COLO668 (cell line): Measurements from ENCODE around the gene THSD7B.

ENCODE experiments used
- DNase-seq: peaks from one replicate; lab custom pipeline; 2025; ENCODE audit not compliant: unreplicated experiment; lab: John Stamatoyannopoulos, UW

Gene THSD7B

DNA sequence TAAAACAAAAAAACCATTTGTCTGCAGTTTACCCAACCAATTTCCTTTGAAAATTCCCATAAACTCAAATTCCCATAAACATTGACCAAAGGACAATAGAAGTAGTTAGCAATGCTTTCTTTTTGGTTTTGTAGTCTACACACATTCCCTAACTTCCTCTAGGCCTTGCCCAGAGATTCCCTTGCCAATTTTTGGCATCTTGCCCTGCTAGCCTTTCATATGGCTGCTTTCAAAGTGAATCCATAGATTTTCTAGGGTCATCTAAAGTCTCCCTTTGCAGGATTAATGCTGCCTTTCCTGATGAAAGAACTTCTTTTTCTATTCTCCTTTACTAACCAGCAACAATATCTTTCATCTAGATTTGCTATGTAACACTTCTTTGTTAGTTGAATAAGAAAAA lies 33.4 kb downstream of the THSD7B start:
- no peak for DNase-seq

DNA sequence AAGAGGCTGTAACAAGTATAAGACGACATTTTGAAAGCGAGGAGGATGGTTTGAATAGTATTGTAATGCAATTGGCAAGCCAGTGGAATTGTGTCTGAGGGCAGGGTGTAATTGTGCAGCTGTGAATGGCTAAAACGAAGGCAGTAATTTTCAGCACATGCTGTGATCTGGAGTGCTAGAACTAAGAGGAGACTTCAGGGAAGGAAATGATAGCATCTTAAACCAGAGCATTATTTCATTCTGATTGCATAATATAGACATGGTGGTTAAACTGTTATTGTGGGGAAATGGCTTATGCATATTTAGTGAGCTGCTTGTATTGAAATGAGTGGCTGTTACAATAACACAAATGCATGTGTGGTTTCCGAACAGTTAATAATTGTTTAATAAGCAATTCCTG lies 36.3 kb downstream of the THSD7B start:
- no peak for DNase-seq

DNA sequence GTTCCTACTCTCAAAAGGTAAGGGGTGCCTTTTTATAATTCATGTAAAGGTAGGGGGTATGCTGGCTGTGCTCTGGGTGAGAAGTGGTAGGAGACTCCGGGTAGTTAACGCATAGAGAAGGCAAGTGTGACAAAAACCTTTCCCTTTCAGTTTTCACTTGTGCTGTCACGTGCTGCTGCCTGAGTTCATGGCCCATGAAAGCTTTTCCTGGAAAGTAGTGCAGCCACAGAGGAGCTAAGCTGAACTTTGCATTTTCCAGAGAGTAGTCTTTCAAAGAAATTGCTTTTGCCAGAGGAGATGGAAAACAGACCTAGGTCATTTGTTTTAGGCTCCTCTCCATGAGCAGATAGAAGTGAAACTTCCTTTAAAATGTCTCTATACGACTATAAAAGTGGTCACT lies 44.7 kb downstream of the THSD7B start:
- DNase-seq = no peak

DNA sequence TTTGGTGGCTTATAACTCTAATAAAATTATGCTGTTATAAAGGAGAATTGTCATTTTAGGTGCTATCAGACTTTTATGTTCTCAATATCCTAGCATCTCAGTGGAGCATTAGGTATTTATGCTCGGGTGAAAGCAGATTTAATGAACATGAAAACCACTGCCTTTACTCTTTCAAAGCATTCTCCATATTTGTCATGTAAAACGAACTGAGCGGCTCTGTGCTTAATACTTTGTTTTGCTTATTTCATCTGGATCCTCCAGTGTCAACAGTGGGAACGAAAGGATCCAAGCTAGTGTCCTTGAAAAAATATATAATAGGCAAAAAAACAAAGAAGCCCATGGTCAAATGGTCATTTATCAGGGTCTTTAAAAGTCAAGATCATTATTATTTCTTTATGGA lies 53.5 kb downstream of the THSD7B start:
- no peak for DNase-seq

DNA sequence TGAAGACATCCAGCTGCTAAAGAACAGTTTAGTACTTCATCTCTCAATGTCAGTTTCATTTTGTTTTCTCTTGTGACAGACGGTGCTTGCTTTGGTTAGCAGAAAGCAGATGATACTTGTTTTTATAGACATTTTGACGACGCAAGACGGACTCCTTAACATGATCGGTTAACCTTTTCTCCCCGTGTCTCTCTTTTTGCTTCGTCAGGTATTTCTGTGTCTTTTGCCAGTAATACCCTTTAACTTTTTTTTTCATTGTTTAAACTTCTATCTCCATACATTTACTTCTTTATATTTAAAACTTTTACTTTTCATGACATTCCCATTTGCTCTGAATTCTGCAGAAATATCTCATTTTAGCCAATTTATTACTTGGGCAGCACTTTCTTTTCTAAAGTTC lies 57.9 kb downstream of the THSD7B start:
- no peak for DNase-seq

DNA sequence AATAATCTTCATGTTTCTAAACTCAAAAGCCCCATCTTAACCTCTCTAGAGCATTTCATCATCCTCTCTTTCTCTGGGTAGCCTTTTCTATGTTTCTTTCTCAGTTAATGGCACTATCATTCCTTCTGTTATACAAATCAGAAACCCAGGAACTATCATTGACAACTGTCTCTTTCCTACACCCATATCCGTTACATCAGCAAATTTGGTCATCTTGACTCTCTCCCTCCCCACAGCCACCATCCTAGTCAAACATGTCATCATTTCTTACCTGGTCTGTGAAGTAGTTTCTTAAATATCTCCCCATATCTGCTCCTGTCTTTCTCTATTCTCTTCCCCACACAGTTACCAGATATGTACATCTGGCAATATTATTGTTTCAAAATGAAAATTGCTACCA lies 62.8 kb downstream of the THSD7B start:
- no peak for DNase-seq

DNA sequence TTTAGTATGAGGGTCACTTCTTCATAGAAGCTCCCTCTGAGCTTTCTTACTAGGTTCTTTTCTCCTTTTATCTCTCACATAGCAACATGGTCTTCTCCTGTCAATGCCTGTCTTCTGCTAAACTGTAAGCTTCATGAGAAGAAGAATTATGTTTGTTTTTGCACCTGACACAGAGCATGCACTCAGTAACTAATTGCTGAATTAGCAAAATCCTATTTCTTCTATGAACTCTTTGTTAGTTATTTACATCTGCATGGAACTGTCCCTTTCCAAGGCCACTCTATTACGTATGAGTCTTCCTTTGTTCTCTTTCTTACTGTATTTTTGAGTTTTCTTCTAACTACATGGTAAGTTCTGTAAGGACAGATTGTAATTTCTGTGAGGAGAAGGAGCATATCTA lies 63.4 kb downstream of the THSD7B start:
- no peak for DNase-seq

DNA sequence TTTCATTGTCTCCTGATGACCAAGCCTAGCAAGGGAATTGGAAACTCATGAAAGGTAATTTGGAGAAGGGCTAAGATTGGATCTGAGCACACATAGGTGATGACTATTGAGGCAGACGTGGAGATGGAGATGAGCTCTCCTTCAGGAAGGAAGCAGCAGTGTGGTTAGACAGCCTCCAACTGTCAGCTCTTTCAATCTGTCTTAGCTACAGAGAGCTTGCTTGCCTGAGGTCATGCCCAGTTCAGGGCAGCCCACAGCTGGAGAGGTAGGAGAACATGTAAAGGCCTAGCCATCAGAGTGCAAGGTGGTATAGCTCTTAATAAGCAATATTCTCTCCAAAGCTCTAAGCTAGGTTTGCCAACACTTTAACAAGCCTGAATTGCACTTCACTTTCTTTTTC lies 79.2 kb downstream of the THSD7B start:
- no peak for DNase-seq

DNA sequence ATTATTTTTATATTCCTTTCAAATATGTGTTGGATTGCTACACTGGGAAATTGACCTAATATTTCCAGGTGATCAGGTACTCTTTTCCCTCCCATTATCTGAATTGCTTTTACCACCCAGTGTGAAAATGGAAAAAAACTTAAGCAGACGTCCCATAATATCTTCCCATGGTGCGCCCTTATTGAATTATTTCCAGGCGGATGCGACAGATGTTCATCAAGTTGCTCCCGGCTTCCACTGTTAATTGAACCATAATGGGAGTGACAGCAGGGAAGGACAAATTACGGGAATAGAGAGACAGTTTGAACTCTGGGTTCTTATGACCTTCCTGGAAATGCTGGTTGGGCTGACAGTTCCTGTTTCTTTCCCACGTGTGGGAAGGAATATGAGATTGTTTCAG lies 93.3 kb downstream of the THSD7B start:
- DNase-seq = no peak

DNA sequence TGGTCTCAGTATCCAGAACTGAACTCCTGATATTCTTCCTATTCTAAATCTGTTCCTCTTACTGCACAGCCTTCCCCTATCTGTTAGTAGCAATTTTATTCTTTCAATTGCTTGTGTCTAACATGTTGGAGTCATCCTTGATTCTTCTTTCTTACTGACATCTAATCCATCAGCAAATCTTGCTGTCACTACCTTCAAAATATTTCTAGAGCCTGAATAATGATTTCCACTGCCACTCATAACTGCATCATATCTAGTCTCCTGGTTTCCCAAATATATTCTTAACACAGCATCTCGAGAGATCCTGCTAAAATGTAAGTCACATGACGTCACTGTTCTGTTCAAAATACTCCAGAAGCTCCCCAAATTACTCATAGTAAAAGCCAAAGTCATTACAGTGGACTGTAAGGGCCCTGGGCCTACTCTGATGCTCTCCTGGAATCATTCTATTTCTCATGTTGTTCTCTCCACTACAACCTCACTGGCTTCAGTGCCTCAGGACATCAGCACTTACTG lies 95.2 kb downstream of the THSD7B start:
- no peak for DNase-seq

DNA sequence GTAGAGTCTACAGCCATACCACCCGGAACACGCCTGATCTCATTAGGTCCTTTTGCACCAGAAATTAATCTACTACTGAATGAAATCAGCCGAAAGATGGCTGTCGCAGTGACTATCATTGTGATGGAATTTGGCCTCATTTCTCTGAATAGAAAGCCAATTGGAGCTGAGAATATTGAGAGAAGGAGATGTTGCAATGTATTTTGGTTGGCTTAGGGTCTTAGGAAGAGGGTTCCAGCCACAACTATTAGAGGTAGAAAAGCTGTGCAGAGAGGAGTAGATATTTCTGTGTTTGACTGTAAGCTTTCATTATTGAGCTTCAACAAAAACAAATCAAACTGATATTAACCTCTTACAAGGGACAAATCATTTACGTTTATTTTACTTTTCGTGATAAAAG lies 98.1 kb downstream of the THSD7B start:
- no peak for DNase-seq

DNA sequence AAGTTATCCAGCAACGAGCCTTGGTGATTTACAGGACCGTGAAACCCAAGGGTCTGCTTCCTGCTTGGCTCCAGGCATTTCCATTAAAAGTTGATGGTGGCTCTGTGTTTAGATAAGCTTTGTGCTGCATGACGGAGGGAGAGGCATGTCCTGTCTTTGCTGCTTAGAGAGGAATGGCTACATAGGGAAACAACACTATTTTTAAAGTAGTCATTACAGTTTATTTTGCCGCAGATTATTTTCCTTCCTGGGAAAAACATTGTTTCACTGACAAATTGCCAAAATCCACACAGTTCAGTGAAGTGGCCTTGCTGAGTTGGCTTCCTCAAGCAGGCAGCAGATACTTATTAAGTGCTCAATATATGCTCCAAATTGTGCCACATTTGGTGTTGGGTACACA lies 98.5 kb downstream of the THSD7B start:
- DNase-seq = no peak

DNA sequence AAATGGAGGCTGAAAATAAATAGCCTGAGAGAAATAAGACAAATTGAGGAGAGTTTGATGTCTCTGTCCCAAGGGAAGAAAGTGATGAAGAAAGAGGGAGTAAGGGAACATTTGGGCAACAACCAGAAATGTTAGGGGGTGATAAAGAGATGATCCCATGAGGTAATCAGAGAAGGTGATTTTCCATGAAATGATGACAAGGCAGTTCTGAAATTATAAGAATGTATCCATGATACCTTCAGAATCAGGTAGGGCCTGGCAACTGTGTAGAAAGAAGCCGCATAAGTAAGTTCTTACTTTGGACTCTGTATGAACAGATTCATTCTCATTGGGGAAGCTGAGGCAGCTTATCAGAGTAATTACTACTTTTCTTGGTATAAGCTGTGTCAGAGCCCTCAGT lies 106.1 kb downstream of the THSD7B start:
- no peak for DNase-seq

DNA sequence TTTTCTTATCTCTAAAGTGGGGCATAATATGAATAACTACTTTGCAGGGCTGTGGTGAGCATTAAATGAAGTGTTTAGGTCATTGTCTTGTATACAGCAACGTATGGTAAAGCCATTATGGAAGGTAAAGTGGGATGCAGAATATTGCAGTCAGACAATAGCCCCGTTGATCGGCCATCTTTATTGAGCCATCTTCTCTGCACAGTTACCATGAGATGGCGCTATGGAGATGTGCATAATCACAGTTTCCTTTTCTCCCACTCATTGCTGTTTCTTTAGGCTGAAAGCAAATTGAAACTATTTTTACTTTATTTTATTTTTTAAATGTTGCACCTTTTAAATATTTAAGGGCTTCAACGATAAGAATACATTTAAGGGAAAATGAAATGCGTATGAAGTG lies 108.9 kb downstream of the THSD7B start:
- no peak for DNase-seq

DNA sequence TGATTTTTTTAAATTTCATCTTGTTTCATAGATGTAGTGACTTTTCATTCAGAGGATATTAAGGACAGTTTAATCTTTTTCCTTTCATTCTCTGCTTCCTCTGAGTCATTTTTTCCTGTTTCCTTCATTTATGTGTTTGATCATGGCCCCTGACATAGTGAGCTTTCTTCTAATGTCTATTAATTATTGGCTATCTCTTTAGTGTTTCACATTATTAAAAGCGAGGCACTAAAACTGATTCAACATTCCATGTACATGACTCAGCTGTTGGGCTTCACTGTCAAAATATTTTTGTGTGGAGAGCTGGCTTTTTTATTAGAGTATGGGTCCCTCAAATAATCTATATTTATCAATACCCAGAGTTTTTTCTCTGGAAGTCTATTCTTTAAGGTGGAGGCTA lies 125.8 kb downstream of the THSD7B start:
- DNase-seq = no peak

DNA sequence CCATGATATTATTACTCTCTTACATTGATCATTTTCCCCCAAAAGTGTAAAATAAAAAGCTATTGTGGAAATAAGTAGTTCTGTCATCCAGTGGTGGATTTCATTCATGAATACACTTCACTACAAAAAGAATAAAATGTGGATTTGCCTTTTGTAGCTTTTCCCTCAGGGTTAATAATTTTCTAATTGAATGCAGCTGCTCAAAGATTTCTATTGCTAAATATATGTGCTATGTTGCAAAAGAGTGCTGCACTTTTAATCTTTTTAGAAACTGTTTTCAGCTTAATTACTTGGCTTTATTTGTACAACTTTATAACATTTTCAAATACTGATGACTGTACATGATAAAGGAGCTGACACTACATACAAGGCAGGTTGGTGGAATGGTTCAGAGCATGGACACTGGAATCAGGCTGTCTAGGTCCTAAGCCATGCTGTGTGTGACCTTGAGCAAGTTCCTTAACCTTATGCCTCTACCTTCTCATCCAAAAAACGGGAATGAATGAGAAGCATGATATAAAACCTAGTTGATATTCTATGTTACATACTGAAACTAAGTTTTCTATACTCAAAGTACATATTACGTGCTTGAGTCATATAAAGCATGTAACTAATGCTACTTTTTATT lies 128.8 kb downstream of the THSD7B start:
- DNase-seq = no peak

DNA sequence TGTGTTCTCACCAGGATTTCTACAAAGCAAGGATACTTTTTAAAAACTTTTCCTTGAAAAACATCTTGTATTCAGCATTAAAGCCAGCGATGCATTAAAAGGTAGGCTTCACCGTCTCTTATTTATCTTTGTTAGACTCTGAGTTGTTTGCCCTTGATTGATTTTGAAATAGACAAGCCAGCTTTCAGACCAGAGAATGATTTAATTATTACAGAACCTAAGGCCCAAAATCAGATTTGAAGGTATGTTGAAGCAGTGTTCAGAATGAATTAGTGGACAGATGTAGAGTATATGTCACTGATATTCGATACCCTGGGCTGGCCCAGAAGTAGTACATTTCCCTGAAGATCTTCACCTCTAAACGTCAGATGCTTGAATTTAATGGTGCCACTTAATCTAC lies 136.4 kb downstream of the THSD7B start:
- no peak for DNase-seq

DNA sequence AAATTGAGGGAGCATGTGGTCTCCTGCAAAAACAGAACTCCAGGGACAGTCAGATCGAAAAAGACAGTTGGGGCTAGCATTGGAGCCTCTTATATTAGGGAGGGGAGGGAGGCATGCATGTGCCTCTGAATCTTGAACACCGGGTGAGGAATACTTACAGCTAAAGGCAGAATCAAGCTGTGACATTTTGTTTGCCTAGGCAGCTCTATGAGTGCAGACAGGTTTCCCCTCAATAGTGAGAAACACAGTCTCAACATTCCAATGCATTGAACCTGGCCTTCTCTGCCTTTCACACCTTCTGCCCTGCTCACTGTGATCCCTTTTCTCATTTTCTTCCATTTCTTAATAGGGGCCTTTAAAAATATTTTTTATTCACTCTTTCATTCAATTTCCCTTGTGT lies 140.4 kb downstream of the THSD7B start:
- no peak for DNase-seq

DNA sequence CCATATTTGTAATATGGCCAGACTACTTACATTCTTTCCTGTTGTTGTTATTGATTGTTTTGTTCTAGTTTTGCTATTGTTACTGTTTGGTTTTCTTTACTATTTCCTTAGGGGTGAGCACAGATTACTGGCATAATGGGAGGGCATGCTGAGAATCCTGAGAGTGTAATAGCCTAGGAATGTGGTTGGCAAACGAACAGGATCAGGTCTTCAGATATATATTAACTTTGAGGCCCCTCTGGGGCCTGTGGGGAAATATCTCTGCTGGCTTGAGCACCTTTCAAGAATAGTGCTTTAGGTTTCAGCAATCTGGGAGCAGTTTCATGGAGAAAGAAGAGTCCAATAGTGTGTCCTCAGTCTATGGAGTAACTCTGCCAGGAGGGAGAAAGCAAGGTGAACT lies 144.4 kb downstream of the THSD7B start:
- DNase-seq = no peak

DNA sequence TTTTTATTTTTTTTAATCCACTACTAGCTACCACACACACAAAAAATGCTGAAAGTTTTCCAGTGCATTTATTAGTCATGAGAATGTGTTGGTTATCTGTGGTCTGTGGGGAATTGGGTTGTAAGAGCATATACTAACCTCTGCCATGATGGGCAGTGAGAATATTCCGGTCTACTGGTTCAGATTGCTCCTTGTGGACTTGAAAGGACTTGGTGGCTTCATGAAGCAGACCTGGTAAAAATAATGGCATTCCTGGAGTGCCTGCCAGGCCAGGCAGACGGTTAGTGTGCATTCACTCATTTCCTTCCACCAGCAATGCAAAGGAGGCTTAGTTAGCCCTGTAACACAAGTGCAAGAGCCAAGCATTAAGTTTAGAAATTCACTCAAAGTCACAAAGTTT lies 150.8 kb downstream of the THSD7B start:
- no peak for DNase-seq

DNA sequence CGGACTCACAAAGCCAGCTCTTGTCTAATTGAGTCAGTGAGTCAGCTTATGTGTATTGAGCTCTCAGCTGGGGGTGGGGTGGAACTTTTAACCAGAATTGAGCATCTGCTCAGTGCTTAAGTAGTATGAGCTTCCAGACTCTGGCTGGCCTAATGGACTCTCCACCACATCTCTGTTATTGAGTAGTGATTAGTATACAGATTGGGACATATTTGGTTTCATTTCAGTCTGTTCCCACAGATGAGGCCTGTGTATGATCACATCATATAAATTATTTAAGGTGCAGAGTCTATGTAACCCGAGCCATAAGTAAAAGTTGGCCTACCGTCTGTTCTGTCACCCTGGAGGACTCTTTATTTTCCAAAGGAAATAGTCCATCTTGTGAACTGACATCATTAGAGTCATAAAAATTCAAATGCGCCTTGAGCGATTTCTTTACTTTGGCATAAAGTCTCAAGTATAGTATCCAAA lies 152.1 kb downstream of the THSD7B start:
- DNase-seq = no peak

DNA sequence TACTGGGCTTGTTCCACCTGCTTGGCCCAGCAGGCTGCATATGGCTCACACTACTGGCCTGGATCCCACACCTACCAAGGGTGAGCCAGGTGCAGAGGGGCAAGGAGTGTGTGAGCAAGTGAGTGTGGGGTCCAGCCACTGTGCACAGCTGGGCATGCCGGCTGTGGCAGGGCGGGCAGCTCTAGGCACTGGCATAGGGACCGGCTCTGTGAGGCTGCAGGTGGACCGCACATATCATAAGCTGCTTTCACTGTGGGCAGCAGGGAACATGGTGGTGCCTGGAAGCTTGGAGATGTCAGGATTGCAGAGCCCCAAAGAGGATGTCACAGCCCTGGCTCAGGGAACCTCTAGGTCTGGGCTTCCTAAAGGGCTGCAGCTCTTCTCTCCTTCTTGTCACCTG lies 154.3 kb downstream of the THSD7B start:
- DNase-seq = no peak

DNA sequence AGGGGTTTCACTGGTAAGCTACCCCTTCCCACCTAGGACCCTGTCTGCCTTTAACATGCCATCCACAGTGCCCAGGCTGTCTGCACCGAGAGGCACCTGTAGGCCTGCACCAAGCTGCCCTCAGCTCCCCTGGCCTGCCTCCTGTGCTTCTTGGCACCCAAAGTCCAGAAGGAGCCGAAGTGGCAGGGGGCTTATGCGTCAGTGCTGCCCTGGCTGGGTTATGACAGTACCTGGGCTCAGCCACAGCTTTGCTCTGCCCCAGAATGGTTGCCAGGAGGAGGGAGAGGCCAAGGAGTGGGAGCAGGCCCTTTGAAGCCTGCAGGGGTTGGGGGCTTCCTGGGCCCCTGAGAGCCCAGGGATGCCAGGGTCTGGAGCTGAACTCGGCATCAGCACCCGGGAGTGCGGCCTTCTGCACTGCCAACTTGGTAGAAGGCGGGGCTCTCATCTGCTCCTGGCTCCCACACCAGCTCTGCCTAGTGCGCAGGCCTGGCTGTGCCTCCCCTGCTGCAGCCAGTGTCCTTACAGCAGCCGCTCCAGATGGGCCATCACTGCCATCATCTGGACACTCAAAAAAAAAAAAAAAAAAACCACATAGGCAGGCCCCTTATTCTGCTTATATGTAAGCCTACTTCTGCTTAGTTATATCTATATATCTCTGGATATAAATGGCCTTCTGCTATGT lies 155.4 kb downstream of the THSD7B start:
- no peak for DNase-seq
